Breast epithelium (tissue), 4 donors: Measurements from ENCODE around the gene APOL3. TPM values are rescaled to one million over a fixed set of nuclear protein-coding genes. Genes with fewer than 3 reads are reported as not detected.

Experiments used
- DNase-seq, 2 donors: peaks; one replicate each; pipeline ENCODE4 v3.0.0-alpha.2; 2019; ENCODE audit warnings: low spot score in 2 of 2
- H3K27ac ChIP-seq, 2 donors: fragments of 200-600 bp; sonication (generic) in 1 of 2; one replicate each; pipeline ENCODE4 v1.5.1; 2016 to 2019; ENCODE audit warnings: mild to moderate bottlenecking in 1 of 2
- H3K27me3 ChIP-seq, 2 donors: fragments of 200-600 bp; sonication (generic) in 1 of 2; one replicate each; pipeline versions ENCODE4 v1.5.1 to v1.6.0; 2017 to 2019; ENCODE audit warnings: control low read depth in 1 of 2, mild to moderate bottlenecking in 1 of 2
- H3K36me3 ChIP-seq: fragments of 200-600 bp; one replicate; pipeline ENCODE4 v1.5.1; 2019
- H3K4me1 ChIP-seq, 2 donors: fragments of 200-600 bp; sonication (generic); one replicate each; pipeline ENCODE4 v1.5.1; 2016 to 2019; ENCODE audit warnings: control low read depth in 1 of 2
- H3K4me3 ChIP-seq, 3 donors: fragments of 200-600 bp; sonication (generic); 1 replicate in 2 of 3; 2 replicates in 1 of 3; pipeline ENCODE4 v1.5.1; 2016 to 2019; ENCODE audit warnings: mild to moderate bottlenecking in 3 of 3, moderate library complexity in 2 of 3
- H3K9me3 ChIP-seq, 2 donors: fragments of 200-600 bp; sonication (generic) in 1 of 2; one replicate each; pipeline ENCODE4 v1.5.1; 2016 to 2019; ENCODE audit warnings: control low read depth in 1 of 2
- POLR2A ChIP-seq: fragments of 450-650 bp; IDR thresholded peaks from one replicate; pipeline ENCODE4 v1.6.1; 2016; ENCODE audit warnings: antibody characterized with exemption, mild to moderate bottlenecking, moderate library complexity
- POLR2AphosphoS5 ChIP-seq, 3 donors: sonication (generic); formaldehyde crosslinking; IDR thresholded peaks; one replicate each; pipeline ENCODE4 v1.6.1; 2017; ENCODE audit warnings: antibody characterized with exemption in 3 of 3
- intact Hi-C: fragments of 100-400 bp; cut with DNase I; formaldehyde crosslinking; loops from one replicate; pipeline ENCODE4 v1.15.1; 2023; ENCODE audit warnings: low total_unique reads
- total RNA-seq, 3 donors: library from RNA; depleted of rRNA; stranded (reverse); fragments of >200 nt; gene quantifications; one replicate each; pipeline ENCODE4 v1.1.0, GENCODE V29; 2016
- TF ChIP-seq, protein P1 (sequence below), 3 donors: fragments of 450-650 bp; IDR thresholded peaks; one replicate each; pipeline ENCODE4 v1.5.1; 2016 to 2017; ENCODE audit warnings: antibody characterized with exemption in 3 of 3, mild to moderate bottlenecking in 3 of 3, moderate library complexity in 3 of 3

Gene APOL3
- total RNA-seq, 3 donors from 2014 or later, result 46.5 to 130 (median 101) TPM

- intact Hi-C loops, result no loop called here
Measured at GRCh38 chr22:36183446-36183845, 22.9 kb upstream of the APOL3 start.

DNA sequence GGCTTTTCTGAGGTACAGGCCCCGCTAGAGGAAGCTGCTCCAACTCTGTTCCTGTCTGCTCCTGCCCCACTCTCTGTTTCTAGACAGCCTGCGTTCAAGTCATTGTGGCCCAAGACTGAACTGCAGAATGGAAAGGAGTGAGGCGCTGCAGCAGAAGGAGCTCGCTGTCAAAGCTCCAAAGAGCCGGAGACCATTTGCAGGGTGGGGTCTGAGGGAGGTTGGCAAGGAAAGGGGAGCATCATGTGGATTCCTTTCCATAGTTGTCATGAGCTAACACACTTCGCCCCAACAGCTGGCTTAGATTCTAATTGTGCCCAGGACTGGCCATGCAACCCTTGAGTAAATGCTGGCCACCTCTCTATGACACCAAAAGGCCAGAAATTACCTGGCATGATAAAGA lies 22.3 kb upstream of the APOL3 start:
- Histone ChIP-seq H3K9me3 (no peaks in the 10 kb centered on the region), H3K27ac (no peak overlapping the region), H3K27me3 (no peaks in the 10 kb centered on the region), H3K4me1 (no peaks in the 10 kb centered on the region), H3K4me3 (no peak overlapping the region), H3K36me3 (no peaks in the 10 kb centered on the region)
- TF ChIP-seq POLR2AphosphoS5 (IDR thresholded peaks at IDR 0.05), result no peak
- intact Hi-C loops, result no loop called here
- no peak for DNase-seq

More at GRCh38 chr22:36183446-36183845, 22.9 kb upstream of the APOL3 start:
- H3K4me1 ChIP-seq, result no peaks in the 10 kb centered on the region
- no peaks in the 10 kb centered on the region for H3K36me3 ChIP-seq
- no peak overlapping the region for H3K27ac ChIP-seq
- TF ChIP-seq POLR2A, result no peak
- TF ChIP-seq, protein P1, sequence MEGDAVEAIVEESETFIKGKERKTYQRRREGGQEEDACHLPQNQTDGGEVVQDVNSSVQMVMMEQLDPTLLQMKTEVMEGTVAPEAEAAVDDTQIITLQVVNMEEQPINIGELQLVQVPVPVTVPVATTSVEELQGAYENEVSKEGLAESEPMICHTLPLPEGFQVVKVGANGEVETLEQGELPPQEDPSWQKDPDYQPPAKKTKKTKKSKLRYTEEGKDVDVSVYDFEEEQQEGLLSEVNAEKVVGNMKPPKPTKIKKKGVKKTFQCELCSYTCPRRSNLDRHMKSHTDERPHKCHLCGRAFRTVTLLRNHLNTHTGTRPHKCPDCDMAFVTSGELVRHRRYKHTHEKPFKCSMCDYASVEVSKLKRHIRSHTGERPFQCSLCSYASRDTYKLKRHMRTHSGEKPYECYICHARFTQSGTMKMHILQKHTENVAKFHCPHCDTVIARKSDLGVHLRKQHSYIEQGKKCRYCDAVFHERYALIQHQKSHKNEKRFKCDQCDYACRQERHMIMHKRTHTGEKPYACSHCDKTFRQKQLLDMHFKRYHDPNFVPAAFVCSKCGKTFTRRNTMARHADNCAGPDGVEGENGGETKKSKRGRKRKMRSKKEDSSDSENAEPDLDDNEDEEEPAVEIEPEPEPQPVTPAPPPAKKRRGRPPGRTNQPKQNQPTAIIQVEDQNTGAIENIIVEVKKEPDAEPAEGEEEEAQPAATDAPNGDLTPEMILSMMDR (IDR thresholded peaks at IDR 0.05), result no peak
- no peak for TF ChIP-seq POLR2AphosphoS5 (IDR thresholded peaks at IDR 0.05)
- no peaks in the 10 kb centered on the region for H3K27me3 ChIP-seq
- no peak overlapping the region for H3K4me3 ChIP-seq
- H3K9me3 ChIP-seq, result no peaks in the 10 kb centered on the region
- no peak for DNase-seq

DNA sequence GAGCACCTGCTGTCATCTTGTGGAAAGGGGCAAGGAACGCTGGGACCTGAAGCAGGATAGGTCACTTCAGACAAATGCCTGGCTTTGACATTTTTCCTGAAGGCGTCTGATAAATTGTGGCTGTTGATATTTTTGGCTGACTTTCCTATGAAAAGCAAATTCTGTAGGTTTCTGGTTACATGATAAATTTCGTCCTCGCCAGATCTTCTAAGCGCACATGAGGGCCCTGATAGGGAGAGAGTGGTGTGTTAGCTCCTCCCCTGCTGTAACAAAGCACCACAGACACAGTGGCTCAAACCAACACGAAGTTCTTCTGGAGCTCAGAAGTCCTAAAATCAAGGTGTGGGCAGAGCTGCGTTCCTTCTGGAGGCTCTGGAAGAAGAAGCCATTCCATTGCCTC lies 21.5 kb upstream of the APOL3 start:
- TF ChIP-seq POLR2A, result no peak
- TF ChIP-seq, protein P1 (IDR thresholded peaks at IDR 0.05), result no peak
- no peak for TF ChIP-seq POLR2AphosphoS5 (IDR thresholded peaks at IDR 0.05)
- intact Hi-C loops, result no loop called here
- H3K27ac ChIP-seq, result no peak overlapping the region
- no peaks in the 10 kb centered on the region for H3K4me1 ChIP-seq
- no peaks in the 10 kb centered on the region for H3K9me3 ChIP-seq
- H3K4me3 ChIP-seq, result no peak overlapping the region
- no peaks in the 10 kb centered on the region for H3K27me3 ChIP-seq
- no peak for DNase-seq
- H3K36me3 ChIP-seq, result no peaks in the 10 kb centered on the region

DNA sequence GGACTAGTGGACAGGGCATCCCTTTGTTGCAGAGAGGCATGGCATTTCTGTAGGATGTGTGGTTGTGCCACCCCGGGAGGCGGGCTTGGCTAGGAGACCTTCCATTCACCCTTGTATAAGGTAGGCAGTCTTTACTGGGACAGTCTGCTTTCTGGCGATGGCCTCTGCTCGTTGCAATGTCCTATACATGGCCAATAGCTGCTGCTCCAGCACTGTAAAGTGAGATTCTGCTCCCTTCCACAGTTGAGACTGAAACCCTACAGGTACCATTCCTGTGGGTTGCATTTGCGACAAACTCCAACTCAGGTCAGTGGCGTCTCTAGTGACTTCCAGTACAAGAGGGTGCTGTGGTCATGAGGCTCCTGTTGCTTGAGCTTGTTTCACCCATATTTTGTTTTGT lies 20.4 kb upstream of the APOL3 start:
- H3K4me1 ChIP-seq, result no peaks in the 10 kb centered on the region
- TF ChIP-seq POLR2A (no peak), POLR2AphosphoS5 (IDR thresholded peaks at IDR 0.05) (no peak)
- TF ChIP-seq, protein P1 (IDR thresholded peaks at IDR 0.05), result no peak
- no peak overlapping the region for H3K4me3 ChIP-seq
- H3K27me3 ChIP-seq, result no peaks in the 10 kb centered on the region
- no peaks in the 10 kb centered on the region for H3K9me3 ChIP-seq
- no peaks in the 10 kb centered on the region for H3K36me3 ChIP-seq
- H3K27ac ChIP-seq, result no peak overlapping the region
- intact Hi-C loops, result no loop called here
- DNase-seq, result no peak

GRCh38 chr22:36180038-36180880 lies 19.7 kb upstream of the APOL3 start:
- H3K36me3 ChIP-seq, result no peaks in the 10 kb centered on the region
- H3K27ac ChIP-seq, result no peak overlapping the region
- no peak overlapping the region for H3K4me3 ChIP-seq
- H3K9me3 ChIP-seq, result no peaks in the 10 kb centered on the region
- TF ChIP-seq, protein P1 (IDR thresholded peaks at IDR 0.05), result peak; percentile 74 to 82 (median 79)
- peak in 1 of 3 donors; percentile 17 for TF ChIP-seq POLR2AphosphoS5 (IDR thresholded peaks at IDR 0.05)
- no peak for TF ChIP-seq POLR2A
- no peaks in the 10 kb centered on the region for H3K27me3 ChIP-seq
- no peaks in the 10 kb centered on the region for H3K4me1 ChIP-seq
- intact Hi-C loops, result no loop called here
- peak; percentile 60 to 78 for DNase-seq
